ENCODE measurements around the gene DNAJA4. TPM values are rescaled to one million over a fixed set of nuclear protein-coding genes. Genes with fewer than 3 reads are reported as not detected.

Gene DNAJA4
- total RNA-seq, 2 experiments from 2014 or later: 28.5 to 31.2 TPM

DNA sequence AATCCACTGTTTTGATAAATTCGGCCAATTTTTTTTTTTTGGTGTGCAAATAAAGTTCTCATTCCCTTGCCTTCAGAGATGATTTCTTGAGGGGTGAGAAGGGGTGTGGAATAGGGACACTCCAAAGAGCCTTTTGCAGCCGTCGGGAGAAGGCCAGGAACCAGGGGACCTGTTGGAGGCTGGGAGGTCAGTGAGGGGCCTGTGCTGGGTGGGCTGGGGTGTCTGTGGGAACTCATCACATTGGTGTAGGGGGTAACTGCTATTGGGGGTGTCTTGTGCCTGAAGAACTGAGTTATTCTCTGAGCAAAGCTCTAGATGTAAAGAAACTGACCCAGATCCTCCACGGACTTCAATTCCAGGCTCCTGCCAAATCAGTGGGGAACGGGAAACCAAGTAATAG lies 48.6 kb downstream of the DNAJA4 start:
- no peak overlapping the region for H3K27ac Mint-ChIP-seq
- H3K4me3 Mint-ChIP-seq: no peak overlapping the region
- H3K4me1 Mint-ChIP-seq: no peaks in the 10 kb centered on the region
- H3K36me3 Mint-ChIP-seq (ENCODE audit: low read depth): no peaks in the 10 kb centered on the region
- H3K9me3 Mint-ChIP-seq: no peaks in the 10 kb centered on the region
- no peak for DNase-seq
- ChIA-PET CTCF (interaction anchor here (0.6 kb wide), 1 partner anchor 403 kb away, joined by 3 read pairs; no protein-coding TSS in a partner anchor), POLR2A (no interaction called here)
- peaks cover 3% of the 10 kb centered on the region for H3K27me3 Mint-ChIP-seq

DNA sequence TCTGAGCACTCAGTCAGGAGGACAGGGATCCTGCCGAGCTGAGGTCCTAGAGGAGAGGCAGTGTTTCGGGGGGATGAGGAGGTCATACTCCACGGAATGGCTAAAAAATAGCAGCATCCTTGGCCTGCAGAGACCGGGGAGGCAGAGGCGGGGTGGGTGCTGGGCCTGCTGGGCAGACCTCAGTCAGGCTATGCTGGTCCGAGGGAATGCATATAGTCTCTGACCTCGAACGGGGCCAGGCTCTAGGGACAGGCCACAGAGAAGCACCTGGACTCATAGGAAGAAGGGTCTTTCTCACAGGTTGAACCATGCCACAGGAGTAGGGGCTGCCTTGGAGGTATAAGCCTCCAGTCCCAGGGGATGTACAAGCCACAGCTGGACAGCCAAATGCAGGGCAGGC lies 49.0 kb downstream of the DNAJA4 start:
- H3K27ac Mint-ChIP-seq: no peak overlapping the region
- no peaks in the 10 kb centered on the region for H3K36me3 Mint-ChIP-seq (ENCODE audit: low read depth)
- no peaks in the 10 kb centered on the region for H3K9me3 Mint-ChIP-seq
- ChIA-PET CTCF (interaction anchor here (0.6 kb wide), 1 partner anchor 403 kb away, joined by 3 read pairs; no protein-coding TSS in a partner anchor), POLR2A (no interaction called here)
- no peaks in the 10 kb centered on the region for H3K27me3 Mint-ChIP-seq
- no peaks in the 10 kb centered on the region for H3K4me1 Mint-ChIP-seq
- H3K4me3 Mint-ChIP-seq: no peak overlapping the region
- no peak for DNase-seq

DNA sequence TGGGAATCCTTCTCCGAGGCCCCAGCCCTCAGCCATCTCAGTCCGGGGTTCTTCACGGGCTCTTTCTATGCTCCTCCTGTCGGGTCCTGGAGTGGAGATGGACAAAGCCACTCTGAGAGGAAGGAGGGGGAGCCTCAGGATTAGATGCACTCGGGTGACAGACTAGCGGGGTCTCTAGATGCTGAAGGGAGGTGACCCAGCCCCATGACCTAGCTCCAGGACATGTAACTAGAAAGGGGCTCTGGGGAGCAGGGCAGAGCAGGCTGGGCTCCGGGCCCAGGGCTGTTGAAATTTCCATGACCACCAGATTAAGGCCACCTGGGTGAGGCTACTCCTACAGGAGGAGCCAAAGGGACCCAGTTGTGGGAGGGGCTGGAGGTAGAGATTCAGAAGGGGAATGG lies 49.8 kb downstream of the DNAJA4 start:
- Mint-ChIP-seq H3K9me3 (no peaks in the 10 kb centered on the region), H3K36me3 (ENCODE audit: low read depth) (no peaks in the 10 kb centered on the region), H3K27me3 (no peaks in the 10 kb centered on the region), H3K4me3 (no peak overlapping the region), H3K4me1 (no peaks in the 10 kb centered on the region), H3K27ac (no peak overlapping the region)
- DNase-seq: no peak
- POLR2A ChIA-PET: no interaction called here
- CTCF ChIA-PET: no interaction called here

DNA sequence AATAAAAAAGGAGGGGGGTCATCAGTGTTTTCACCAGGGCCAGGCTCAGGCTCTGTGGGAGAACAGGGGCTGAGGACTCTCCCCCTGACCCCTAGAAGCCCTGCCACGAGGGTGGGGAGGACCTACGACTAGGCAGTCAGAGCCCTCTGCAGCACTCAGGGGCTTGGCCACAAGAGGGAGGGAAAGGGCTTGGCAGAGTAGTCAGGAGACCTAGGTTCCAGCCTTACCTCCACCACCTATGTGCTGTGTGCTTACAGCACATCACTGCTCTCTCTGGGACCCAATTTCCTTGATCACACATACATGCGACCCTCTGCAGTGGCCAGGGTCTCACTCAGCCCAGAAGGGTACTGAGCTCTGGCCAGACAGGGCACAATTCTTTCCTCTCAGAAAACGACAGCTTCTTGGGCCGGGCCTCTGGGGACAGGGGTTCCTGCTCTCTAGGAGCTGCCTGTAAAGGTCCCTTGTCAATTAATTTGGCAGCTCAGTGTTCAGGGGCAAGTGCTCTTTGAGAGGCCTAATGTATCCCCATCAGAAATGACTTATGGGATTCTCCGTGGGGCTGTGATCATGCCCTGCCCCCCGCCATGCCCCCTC lies 51.4 kb downstream of the DNAJA4 start:
- Mint-ChIP-seq H3K4me3 (no peak overlapping the region), H3K36me3 (ENCODE audit: low read depth) (no peaks in the 10 kb centered on the region), H3K9me3 (no peaks in the 10 kb centered on the region), H3K4me1 (no peaks in the 10 kb centered on the region), H3K27me3 (no peaks in the 10 kb centered on the region), H3K27ac (no peak overlapping the region)
- POLR2A ChIA-PET: no interaction called here
- DNase-seq: no peak
- CTCF ChIA-PET: no interaction called here

DNA sequence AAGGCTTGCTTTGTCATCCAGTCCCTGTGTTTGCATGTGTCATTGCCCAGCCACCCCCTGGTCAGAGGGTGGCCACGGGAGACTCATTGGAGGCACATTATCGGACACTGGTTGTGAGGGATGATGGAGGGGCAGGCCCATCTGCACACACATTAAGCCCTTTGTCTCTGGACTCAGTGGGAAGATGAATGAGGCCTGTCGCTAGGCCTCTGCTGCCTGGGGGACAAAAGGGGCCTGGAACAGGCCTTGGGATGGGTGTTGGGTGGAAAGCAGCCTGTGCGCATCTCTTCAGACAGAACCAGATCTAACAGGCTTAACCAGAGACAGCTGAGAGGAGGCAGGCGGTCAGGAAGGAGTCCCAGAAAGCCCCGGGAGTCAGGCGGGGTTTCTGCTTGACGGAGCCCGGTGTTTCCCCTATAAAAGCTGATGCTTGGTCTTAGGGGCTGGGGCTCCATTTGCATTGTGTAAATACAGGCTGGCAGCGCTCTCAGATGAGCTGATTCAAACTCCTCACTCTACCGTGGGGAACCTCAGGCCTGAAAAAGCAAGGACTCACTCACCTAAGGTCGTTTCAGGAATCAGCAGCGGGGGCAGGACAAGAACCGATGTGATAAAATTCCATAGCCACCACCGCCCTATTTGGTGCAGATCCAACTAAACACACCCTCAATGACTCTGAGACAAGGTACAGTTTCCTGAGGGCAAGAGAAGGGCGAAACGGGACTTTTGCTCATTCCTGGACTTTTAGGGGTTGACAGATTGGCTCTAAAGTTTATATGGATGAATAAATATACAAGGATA lies 52.1 kb downstream of the DNAJA4 start:
- no peaks in the 10 kb centered on the region for H3K27me3 Mint-ChIP-seq
- CTCF ChIA-PET: no interaction called here
- no peak for DNase-seq

DNA sequence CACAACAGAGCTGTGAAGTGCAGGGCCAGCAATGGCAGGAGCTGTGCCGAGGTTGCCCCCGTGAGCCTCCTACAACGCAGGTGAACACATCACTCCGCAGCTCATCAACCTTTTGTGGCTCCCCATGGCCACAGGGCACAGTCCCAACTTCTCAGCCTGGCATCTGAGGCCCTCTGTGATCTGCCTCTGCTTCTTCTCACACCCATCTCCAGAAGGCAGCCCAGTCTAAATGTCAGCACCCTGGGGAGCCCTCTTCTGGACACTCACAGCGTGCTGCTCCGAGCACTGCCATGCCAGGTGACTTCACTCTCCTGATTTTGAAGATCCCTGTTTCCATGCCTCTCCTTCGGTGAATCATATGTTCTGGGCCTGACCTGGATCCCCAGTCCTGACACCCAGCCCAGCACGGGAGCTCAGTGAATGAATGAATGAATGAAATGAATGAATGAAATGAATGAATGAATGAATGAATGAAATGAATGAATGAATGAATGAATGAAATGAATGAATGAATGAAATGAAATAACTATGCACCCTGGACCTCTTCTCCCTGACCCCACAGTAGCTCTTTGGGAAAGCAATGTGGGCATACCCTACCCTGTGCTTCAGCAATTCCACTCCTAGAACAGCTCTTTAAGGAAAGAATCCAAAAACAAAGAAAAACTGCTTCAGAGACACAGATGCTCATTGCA lies 52.9 kb downstream of the DNAJA4 start:
- POLR2A ChIA-PET: no interaction called here
- no peaks in the 10 kb centered on the region for H3K4me1 Mint-ChIP-seq
- H3K27ac Mint-ChIP-seq: no peak overlapping the region
- DNase-seq: no peak
- no peaks in the 10 kb centered on the region for H3K9me3 Mint-ChIP-seq
- CTCF ChIA-PET: no interaction called here
- H3K36me3 Mint-ChIP-seq (ENCODE audit: low read depth): no peaks in the 10 kb centered on the region
- H3K4me3 Mint-ChIP-seq: no peak overlapping the region
- no peaks in the 10 kb centered on the region for H3K27me3 Mint-ChIP-seq

More for the DNA sequence above, 52.1 kb downstream of the DNAJA4 start:
- H3K4me3 Mint-ChIP-seq: no peak overlapping the region
- H3K36me3 Mint-ChIP-seq (ENCODE audit: low read depth): no peaks in the 10 kb centered on the region
- POLR2A ChIA-PET: no interaction called here
- H3K9me3 Mint-ChIP-seq: no peaks in the 10 kb centered on the region
- no peaks in the 10 kb centered on the region for H3K4me1 Mint-ChIP-seq
- no peak overlapping the region for H3K27ac Mint-ChIP-seq

DNA sequence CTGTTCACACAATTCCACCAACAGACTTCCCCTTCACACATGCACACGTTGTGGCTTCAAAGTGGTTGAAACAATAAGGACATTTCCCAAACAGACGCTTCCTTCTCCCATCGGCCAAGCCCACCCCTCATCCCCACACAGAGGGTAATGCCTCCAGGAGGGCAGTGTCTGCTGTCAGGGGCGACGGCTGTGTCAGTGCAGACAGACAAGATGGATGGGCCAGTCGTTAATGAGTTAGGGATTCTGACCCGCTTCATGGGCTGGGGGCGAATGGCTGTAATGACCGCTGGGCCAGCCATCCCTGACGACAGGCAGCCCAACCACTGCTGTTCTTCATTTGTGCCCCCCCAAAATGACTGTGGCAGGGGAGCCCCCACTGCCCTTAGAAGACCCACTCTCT lies 55.2 kb downstream of the DNAJA4 start:
- ChIA-PET CTCF (no interaction called here), POLR2A (no interaction called here)
- no peaks in the 10 kb centered on the region for H3K9me3 Mint-ChIP-seq
- H3K4me1 Mint-ChIP-seq: no peaks in the 10 kb centered on the region
- DNase-seq: no peak
- no peaks in the 10 kb centered on the region for H3K27me3 Mint-ChIP-seq
- no peaks in the 10 kb centered on the region for H3K36me3 Mint-ChIP-seq (ENCODE audit: low read depth)
- H3K27ac Mint-ChIP-seq: no peak overlapping the region
- H3K4me3 Mint-ChIP-seq: no peak overlapping the region

DNA sequence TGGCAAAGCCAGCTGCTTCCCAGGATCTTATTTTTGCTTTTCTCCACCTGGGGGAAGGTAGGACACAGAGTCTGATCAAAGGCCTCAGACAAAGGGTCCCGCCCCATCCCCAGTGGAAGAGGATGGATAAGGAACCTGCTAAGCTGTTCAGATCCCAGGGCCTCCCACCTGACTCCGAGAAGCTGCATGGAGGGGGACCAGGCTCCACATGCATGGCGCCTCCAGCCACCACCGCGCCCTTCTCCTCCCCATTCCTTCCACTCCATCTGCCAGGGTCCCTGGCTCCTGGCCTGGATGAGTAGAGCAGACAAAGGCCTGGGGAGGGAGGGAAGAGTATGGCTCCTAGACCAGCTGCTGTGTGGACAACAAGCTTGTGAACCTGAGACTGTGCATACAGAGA lies 55.8 kb downstream of the DNAJA4 start:
- H3K27ac Mint-ChIP-seq: no peak overlapping the region
- no peaks in the 10 kb centered on the region for H3K4me1 Mint-ChIP-seq
- POLR2A ChIA-PET: no interaction called here
- no peak overlapping the region for H3K4me3 Mint-ChIP-seq
- DNase-seq: no peak
- CTCF ChIA-PET: interaction anchor here (1.7 kb wide), 1 partner anchor 9 kb away, joined by 5 read pairs; no protein-coding TSS in a partner anchor
- no peaks in the 10 kb centered on the region for H3K9me3 Mint-ChIP-seq
- H3K27me3 Mint-ChIP-seq: no peaks in the 10 kb centered on the region
- H3K36me3 Mint-ChIP-seq (ENCODE audit: low read depth): no peaks in the 10 kb centered on the region

DNA sequence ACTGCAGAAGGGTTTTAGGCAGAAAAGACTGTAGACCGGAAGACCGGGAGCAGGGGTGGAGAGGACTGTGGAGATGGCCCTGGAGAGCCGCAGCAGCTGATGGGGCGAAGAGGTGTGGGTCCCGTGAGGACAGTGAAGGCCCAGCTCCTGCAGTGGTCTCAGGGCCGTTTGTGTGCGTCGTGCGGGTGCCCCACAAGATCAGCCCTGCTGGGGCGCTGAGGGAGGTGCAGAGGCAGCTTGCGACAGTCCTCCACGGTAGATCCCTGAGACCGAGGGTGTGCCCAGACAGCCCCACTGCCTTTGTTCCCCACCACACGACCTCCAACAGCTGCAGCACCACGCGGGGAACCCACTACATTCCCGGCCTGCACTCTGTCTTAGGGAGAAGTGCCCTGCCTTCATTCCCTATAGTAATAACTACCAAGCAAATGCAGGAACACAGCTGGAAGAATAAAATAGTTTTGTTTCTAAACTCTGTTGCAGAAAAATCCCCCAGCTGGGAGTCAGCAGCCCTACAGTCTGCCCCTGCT lies 56.7 kb downstream of the DNAJA4 start:
- no peak overlapping the region for H3K27ac Mint-ChIP-seq
- no peak overlapping the region for H3K4me3 Mint-ChIP-seq
- H3K9me3 Mint-ChIP-seq: no peaks in the 10 kb centered on the region
- CTCF ChIA-PET: interaction anchor here (1.4 to 1.7 kb wide), 2 partner anchors 10 to 21 kb away, joined by 3 to 5 read pairs; partner anchors contain the start of gene SKIC8
- no peaks in the 10 kb centered on the region for H3K36me3 Mint-ChIP-seq (ENCODE audit: low read depth)
- DNase-seq: no peak
- POLR2A ChIA-PET: no interaction called here
- H3K4me1 Mint-ChIP-seq: no peaks in the 10 kb centered on the region
- H3K27me3 Mint-ChIP-seq: no peaks in the 10 kb centered on the region

DNA sequence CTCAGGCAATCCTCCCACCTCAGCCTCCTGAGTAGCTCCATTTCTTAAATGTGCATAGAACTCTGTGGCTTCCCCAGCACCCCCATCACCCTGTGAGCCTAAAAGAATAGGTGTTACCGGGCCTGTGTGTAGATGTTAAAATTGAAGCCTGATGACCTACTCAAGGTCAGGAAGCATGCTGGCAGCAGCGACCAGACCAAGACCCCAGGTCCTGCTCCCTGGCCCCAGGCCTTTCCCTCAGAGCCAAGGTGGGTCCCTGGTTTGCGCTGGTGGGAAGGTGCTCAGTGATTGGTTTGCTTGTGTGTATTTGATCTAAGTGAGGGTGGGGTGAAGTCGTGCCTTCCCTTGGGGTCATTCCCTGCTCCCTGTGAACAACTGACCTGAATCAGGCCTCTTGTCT lies 57.4 kb downstream of the DNAJA4 start:
- no peaks in the 10 kb centered on the region for H3K4me1 Mint-ChIP-seq
- no peaks in the 10 kb centered on the region for H3K36me3 Mint-ChIP-seq (ENCODE audit: low read depth)
- H3K27ac Mint-ChIP-seq: no peak overlapping the region
- H3K27me3 Mint-ChIP-seq: no peaks in the 10 kb centered on the region
- H3K4me3 Mint-ChIP-seq: no peak overlapping the region
- DNase-seq: no peak
- ChIA-PET POLR2A (no interaction called here), CTCF (interaction anchor here (0.7 to 1.7 kb wide), 3 partner anchors 11 to 22 kb away, joined by 3 to 5 read pairs (median 3); partner anchors contain the start of gene SKIC8)
- no peaks in the 10 kb centered on the region for H3K9me3 Mint-ChIP-seq

DNA sequence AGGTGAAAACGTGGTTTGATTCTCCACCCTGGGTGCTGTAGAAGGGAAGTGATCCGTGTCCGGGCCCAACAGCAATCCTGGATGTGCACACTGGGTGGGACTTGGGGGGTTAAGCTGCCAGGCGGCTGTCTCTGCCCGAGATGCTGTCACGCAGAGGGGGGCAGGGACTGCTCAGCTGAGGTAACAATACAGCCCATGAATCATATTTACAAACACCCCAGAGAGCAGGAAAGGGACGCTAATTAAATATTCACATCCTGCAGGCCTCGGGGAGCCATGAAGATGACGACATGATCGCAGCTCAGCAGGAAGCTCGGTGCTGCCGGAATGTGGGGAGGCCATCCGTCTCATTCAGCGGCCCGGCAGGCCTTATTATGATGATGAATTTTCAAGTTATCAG lies 57.9 kb downstream of the DNAJA4 start:
- no peak overlapping the region for H3K4me3 Mint-ChIP-seq
- H3K9me3 Mint-ChIP-seq: no peaks in the 10 kb centered on the region
- H3K27me3 Mint-ChIP-seq: no peaks in the 10 kb centered on the region
- no peaks in the 10 kb centered on the region for H3K4me1 Mint-ChIP-seq
- no peak overlapping the region for H3K27ac Mint-ChIP-seq
- no peaks in the 10 kb centered on the region for H3K36me3 Mint-ChIP-seq (ENCODE audit: low read depth)
- ChIA-PET POLR2A (no interaction called here), CTCF (interaction anchor here (0.7 to 1.4 kb wide), 2 partner anchors 13 to 22 kb away, joined by 3 read pairs; partner anchors contain the start of gene SKIC8)
- DNase-seq: no peak

DNA sequence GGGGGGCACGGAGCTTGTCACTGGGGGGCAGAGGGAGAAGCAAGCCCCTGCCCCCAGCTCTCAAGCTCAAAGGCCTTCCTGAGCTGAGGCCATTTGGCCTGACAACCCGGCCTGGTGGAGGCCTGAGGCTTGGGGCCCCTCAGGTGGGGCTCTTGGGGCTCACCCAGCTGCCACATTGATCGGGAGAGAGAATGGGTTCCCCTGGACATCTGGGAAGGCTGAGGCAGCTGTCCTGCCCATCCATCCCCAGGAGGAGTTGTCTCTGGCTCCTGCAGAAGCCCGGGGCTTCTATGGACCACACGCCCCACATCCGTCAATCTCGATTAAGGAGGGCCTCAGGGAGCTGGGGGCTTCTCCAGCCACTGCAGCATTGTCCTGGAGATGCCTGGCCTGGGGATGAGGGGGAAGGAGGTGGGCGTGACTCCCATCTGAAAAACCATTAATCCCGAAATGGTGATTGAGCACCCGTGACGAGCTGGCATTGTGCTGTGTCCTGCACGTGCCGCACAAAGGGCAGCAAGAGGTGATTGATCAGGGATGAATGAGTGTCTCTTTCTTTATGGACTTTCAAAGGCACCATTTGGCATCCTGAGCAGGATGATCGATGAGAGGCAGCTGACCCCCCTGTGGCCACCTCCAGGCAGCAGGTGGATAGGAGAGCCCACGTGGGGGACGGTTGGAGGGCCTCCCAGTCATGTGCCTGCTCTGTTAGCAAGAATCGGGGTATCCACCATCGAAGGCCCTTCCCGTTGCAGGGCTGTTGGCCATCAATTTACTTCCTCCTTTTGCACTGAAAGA lies 58.6 kb downstream of the DNAJA4 start:
- Mint-ChIP-seq H3K4me3 (no peak overlapping the region), H3K9me3 (no peaks in the 10 kb centered on the region), H3K27ac (no peak overlapping the region), H3K36me3 (ENCODE audit: low read depth) (no peaks in the 10 kb centered on the region), H3K4me1 (no peaks in the 10 kb centered on the region), H3K27me3 (no peaks in the 10 kb centered on the region)
- ChIA-PET CTCF (interaction anchor here (0.7 kb wide), 1 partner anchor 14 kb away, joined by 3 read pairs; no protein-coding TSS in a partner anchor), POLR2A (no interaction called here)
- DNase-seq: no peak
